GM12878 (cell line): Measurements from ENCODE around the gene VGLL4. TPM values are rescaled to one million over a fixed set of nuclear protein-coding genes. Genes with fewer than 3 reads are reported as not detected.

Source experiments
- ATAC-seq: fragments of 200-7000 bp; cut with Tn5 transposase; 3 replicates; pipeline ENCODE4 v1.9.1; 2020; ENCODE audit warnings: mild to moderate bottlenecking, moderate library complexity
- BruUV-seq: library from RNA; stranded (reverse); fragments of 400-500 nt; replicated peaks from 2 replicates; lab custom pipeline; 2021; lab: Mats Ljungman, UMichigan
- CTCF ChIA-PET: fragments of 300-600 bp; sonication (Branson Sonifier 250); formaldehyde crosslinking; extraction: SDS; loops from one replicate; lab custom pipeline; 2021; ENCODE audit warnings: inconsistent platforms; lab: Yijun Ruan, JAX
- POLR2A ChIA-PET: fragments of 350-600 bp; formaldehyde crosslinking; extraction: SDS; loops from one replicate; lab custom pipeline; 2021; ENCODE audit warnings: inconsistent platforms; lab: Charles Lee
- RAD21 ChIA-PET: fragments of 300-600 bp; sonication (Branson Sonifier 250); formaldehyde crosslinking; loops from one replicate; lab custom pipeline; 2023; ENCODE audit warnings: antibody characterized with exemption; ENCODE audit not compliant: unreplicated experiment; lab: Charles Lee
- SMC1A ChIA-PET: fragments of 300-600 bp; sonication (Branson Sonifier 250); formaldehyde crosslinking; loops from one replicate; lab custom pipeline; 2023; ENCODE audit not compliant: unreplicated experiment, uncharacterized antibody; lab: Charles Lee
- DNase-seq: peaks from one replicate; pipeline ENCODE4 v3.0.0-alpha.2; 2011; ENCODE audit warnings: low read depth, low spot score
- FAIRE-seq: peaks from 3 replicates; lab custom pipeline; 2011; peaks lifted over from hg19 to GRCh38; lab: Jason Lieb, UNC
- H2AFZ ChIP-seq: 2 replicates; pipeline ENCODE4 v1.6.0; 2011; ENCODE audit warnings: low read depth, low read length, control low read depth; ENCODE audit not compliant: control insufficient read depth
- H3K27ac ChIP-seq: 2 replicates; pipeline ENCODE4 v1.5.1; 2011; ENCODE audit warnings: control low read depth; ENCODE audit not compliant: control insufficient read depth, insufficient read depth
- H3K27me3 ChIP-seq, 2 experiments: replicated peaks in 1 of 2; 2 replicates each; pipeline versions ENCODE4 v1.6.0 to v1.6.1; 2011; ENCODE audit warnings: low read length in 1 of 2; ENCODE audit not compliant: control insufficient read depth in 2 of 2, insufficient read depth in 2 of 2
- H3K36me3 ChIP-seq, 2 experiments: 2 replicates each; pipeline ENCODE4 v1.5.1; 2011; ENCODE audit warnings: low read length in 1 of 2; ENCODE audit not compliant: control insufficient read depth in 2 of 2, insufficient read depth in 2 of 2
- H3K4me1 ChIP-seq: 2 replicates; pipeline ENCODE4 v1.6.1; 2011; ENCODE audit warnings: mild to moderate bottlenecking, low read length, moderate library complexity, mixed read lengths; ENCODE audit not compliant: control insufficient read depth, insufficient read depth
- H3K4me2 ChIP-seq: 2 replicates; pipeline ENCODE4 v1.6.0; 2011; ENCODE audit warnings: control low read depth; ENCODE audit not compliant: control insufficient read depth, insufficient read depth
- H3K4me3 ChIP-seq: fragments of 200-600 bp; sonication (generic); 2 replicates; pipeline ENCODE4 v1.5.1; 2016
- H3K79me2 ChIP-seq: 2 replicates; pipeline ENCODE4 v1.6.0; 2011; ENCODE audit warnings: low read length; ENCODE audit not compliant: control insufficient read depth, insufficient read depth
- H3K9ac ChIP-seq: 2 replicates; pipeline ENCODE4 v1.8.0; 2011; ENCODE audit warnings: low read length, control low read depth, mixed read lengths; ENCODE audit not compliant: control insufficient read depth, insufficient read depth
- H3K9me3 ChIP-seq: replicated peaks from 3 replicates; pipeline ENCODE4 v1.5.1; 2011; ENCODE audit warnings: mild to moderate bottlenecking, low read length; ENCODE audit not compliant: control insufficient read depth, insufficient read depth
- H4K20me1 ChIP-seq: 2 replicates; pipeline ENCODE4 v1.6.0; 2011; ENCODE audit not compliant: control insufficient read depth, insufficient read depth
- CHD2 ChIP-seq: IDR thresholded peaks from 2 replicates; pipeline ENCODE4 v1.6.1; 2011; ENCODE audit warnings: low read depth, low read length, improper control_type of control experiment, borderline replicate concordance
- JUNB ChIP-seq: IDR thresholded peaks from 2 replicates; pipeline ENCODE4 v1.6.1; 2016; ENCODE audit warnings: antibody characterized with exemption, mild to moderate bottlenecking
- KDM1A ChIP-seq: fragments of 200-600 bp; sonication (generic); IDR thresholded peaks from 2 replicates; pipeline ENCODE4 v1.6.1; 2016; ENCODE audit warnings: borderline replicate concordance
- NFYA ChIP-seq: IDR thresholded peaks from 2 replicates; pipeline ENCODE4 v1.6.1; 2011; ENCODE audit warnings: low read depth, mild to moderate bottlenecking, low read length, improper control_type of control experiment, borderline replicate concordance
- POLR2AphosphoS2 ChIP-seq: IDR thresholded peaks from 2 replicates; pipeline ENCODE4 v1.6.1; 2011; ENCODE audit warnings: low read depth, mild to moderate bottlenecking, low read length, improper control_type of control experiment, moderate library complexity
- POU2F2 ChIP-seq: IDR thresholded peaks from 3 replicates; pipeline ENCODE4 v1.6.1; 2011; ENCODE audit warnings: low read depth, mild to moderate bottlenecking, low read length, borderline replicate concordance
- SP1 ChIP-seq: IDR thresholded peaks from one replicate; pipeline ENCODE4 v1.6.1; 2011; ENCODE audit warnings: low read depth, low read length
- TBL1XR1 ChIP-seq: IDR thresholded peaks from 2 replicates; pipeline ENCODE4 v1.6.1; 2012; ENCODE audit warnings: low read depth, low read length, improper control_type of control experiment
- ZNF207 ChIP-seq: fragments of 450-650 bp; IDR thresholded peaks from 2 replicates; pipeline ENCODE4 v1.6.1; 2014; ENCODE audit warnings: antibody characterized with exemption, mild to moderate bottlenecking, borderline replicate concordance
- WGBS: methylation state at CpG from one replicate; pipeline ENCODE4 v1.1.6; 2016; ENCODE audit warnings: low lambda C conversion rate; ENCODE audit not compliant: insufficient replicate concordance, insufficient coverage; ENCODE audit errors: missing lambda C conversion rate; 5-methylcytosine and 5-hydroxymethylcytosine counted together
- in situ Hi-C: fragments of 300-500 bp; cut with MboI; formaldehyde crosslinking; loops from 9 replicates; pipeline ENCODE4 v1.14.3; 2018; ENCODE audit warnings: mixed read lengths
- intact Hi-C: fragments of 100-400 bp; cut with micrococcal nuclease; formaldehyde crosslinking; loops from one replicate; pipeline ENCODE4 v1.14.2; 2022; ENCODE audit not compliant: unreplicated experiment
- polyA plus RNA-seq, 11 experiments: library from polyadenylated mRNA; depleted of rRNA in 4 of 11; unstranded in 6 of 11; stranded (reverse) in 5 of 11; fragments of >200 nt; fragmentation: Nextera tagmentation in 4 of 11; fragmentation: Illumina TruSeq in 1 of 11; extraction: Ambion mirVana in 4 of 11; extraction: Trizol in 1 of 11; gene quantifications; 1 replicate in 1 of 11; 2 replicates in 10 of 11; pipeline versions ENCODE4 v1.2.1 to v1.2.3, GENCODE V29; 2011 to 2016; ENCODE audit warnings: inconsistent platforms in 2 of 11, missing spikeins in 2 of 11, low read depth in 1 of 11
- total RNA-seq, 4 experiments: library from RNA; depleted of rRNA in 3 of 4; stranded (reverse); fragments of >200 nt in 3 of 4; fragmentation: Illumina TruSeq in 1 of 4; extraction: Trizol in 1 of 4; gene quantifications; 2 replicates each; pipeline versions ENCODE4 v1.2.1 to v1.2.3, GENCODE V29; 2013 to 2021
- TF ChIP-seq, protein P1 (sequence below): IDR thresholded peaks from 2 replicates; pipeline ENCODE4 v1.6.1; 2011; ENCODE audit warnings: borderline replicate concordance, low read depth, mild to moderate bottlenecking, moderate library complexity, mixed read lengths, low read length; ENCODE audit not compliant: insufficient read depth; ENCODE audit errors: extremely low read length
- TF ChIP-seq, protein P2 (sequence below): fragments of 450-650 bp; formaldehyde crosslinking; IDR thresholded peaks from 2 replicates; pipeline ENCODE4 v1.5.0; 2022; ENCODE audit warnings: mild to moderate bottlenecking, missing genetic modification characterization
- TF ChIP-seq, protein P3 (sequence below): IDR thresholded peaks from 2 replicates; pipeline ENCODE4 v1.6.1; 2012; ENCODE audit warnings: low read depth, low read length, improper control_type of control experiment

The VGLL4 gene
- total and polyA plus RNA-seq, 10 of the 15 experiments (the other 5 are each of a cell fraction or from before 2014, with no cell fraction given), result 0.44 to 38.1 (median 16.1) TPM

DNA sequence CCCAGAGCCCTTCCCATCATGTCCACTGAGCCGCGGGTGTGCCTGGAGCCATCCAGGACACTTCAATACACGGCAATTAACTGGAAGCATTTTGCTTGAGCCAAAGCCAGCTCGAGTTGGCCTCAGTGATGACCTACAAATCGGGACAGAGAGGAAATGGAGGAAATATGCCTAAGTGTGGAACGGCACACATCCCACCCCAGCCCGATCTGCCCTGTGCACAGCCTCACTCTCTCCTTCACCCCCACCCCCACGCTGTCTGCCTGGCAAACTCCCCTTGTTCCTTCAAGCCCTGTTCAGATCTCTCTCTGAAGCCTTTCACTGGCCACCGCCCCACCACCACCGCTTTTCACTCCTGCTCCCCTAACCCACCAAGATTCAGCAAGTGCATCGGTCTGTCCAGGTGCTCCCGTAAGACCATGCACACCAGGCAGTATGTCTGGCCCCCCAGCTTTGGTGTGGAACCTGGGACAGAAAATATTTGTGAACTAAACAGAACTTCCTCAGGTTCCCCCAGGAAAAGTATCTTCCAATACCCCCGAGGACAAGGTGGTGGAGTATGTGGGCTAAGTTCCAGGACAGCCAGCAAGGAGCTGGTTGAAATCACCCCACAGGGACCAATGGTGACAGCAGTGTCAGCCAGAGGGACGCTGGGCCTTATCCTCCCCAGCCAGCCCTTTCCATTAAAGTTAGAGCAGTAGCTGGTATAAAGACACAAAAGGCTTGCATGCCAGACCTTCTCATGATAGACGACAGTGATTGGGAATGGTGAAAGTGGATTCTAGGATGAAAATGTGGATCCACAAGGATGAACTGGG is 83.7 kb downstream of the VGLL4 start:
- FAIRE-seq, result no peak
- RAD21 ChIA-PET, result no interaction called here
- intact Hi-C loops, result no loop called here

More for the DNA sequence above, 83.7 kb downstream of the VGLL4 start:
- POLR2A ChIA-PET, result no interaction called here
- CTCF ChIA-PET, result no interaction called here
- SMC1A ChIA-PET, result interaction anchor here (1.1 kb wide), 1 partner anchor 225 kb away, joined by 3 read pairs; no protein-coding TSS in a partner anchor
- Histone ChIP-seq H3K4me2 (no peak overlapping the region), H3K4me1 (no peaks in the 10 kb centered on the region), H3K27ac (no peak overlapping the region), H3K27me3 (no peaks in the 10 kb centered on the region), H3K9me3 (no peaks in the 10 kb centered on the region), H3K9ac (no peak overlapping the region), H3K79me2 (no peaks in the 10 kb centered on the region; the same call in 1 of the 2 replicates), H4K20me1 (no peaks in the 10 kb centered on the region; the same call in 1 of the 2 replicates), H3K36me3 (peaks cover 13 to 40% of the 10 kb centered on the region in 2 experiments), H3K4me3 (no peak overlapping the region), H2AFZ (no peak overlapping the region)
- no TSS peak for BruUV-seq
- no peak for ATAC-seq
- TF ChIP-seq CHD2 (no peak), TBL1XR1 (no peak), POU2F2 (no peak), POLR2AphosphoS2 (no peak), JUNB (no peak), SP1 (no peak), KDM1A (no peak), NFYA (no peak), ZNF207 (no peak)
- TF ChIP-seq, protein P1, sequence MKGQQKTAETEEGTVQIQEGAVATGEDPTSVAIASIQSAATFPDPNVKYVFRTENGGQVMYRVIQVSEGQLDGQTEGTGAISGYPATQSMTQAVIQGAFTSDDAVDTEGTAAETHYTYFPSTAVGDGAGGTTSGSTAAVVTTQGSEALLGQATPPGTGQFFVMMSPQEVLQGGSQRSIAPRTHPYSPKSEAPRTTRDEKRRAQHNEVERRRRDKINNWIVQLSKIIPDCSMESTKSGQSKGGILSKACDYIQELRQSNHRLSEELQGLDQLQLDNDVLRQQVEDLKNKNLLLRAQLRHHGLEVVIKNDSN, result no peak
- TF ChIP-seq, protein P2, sequence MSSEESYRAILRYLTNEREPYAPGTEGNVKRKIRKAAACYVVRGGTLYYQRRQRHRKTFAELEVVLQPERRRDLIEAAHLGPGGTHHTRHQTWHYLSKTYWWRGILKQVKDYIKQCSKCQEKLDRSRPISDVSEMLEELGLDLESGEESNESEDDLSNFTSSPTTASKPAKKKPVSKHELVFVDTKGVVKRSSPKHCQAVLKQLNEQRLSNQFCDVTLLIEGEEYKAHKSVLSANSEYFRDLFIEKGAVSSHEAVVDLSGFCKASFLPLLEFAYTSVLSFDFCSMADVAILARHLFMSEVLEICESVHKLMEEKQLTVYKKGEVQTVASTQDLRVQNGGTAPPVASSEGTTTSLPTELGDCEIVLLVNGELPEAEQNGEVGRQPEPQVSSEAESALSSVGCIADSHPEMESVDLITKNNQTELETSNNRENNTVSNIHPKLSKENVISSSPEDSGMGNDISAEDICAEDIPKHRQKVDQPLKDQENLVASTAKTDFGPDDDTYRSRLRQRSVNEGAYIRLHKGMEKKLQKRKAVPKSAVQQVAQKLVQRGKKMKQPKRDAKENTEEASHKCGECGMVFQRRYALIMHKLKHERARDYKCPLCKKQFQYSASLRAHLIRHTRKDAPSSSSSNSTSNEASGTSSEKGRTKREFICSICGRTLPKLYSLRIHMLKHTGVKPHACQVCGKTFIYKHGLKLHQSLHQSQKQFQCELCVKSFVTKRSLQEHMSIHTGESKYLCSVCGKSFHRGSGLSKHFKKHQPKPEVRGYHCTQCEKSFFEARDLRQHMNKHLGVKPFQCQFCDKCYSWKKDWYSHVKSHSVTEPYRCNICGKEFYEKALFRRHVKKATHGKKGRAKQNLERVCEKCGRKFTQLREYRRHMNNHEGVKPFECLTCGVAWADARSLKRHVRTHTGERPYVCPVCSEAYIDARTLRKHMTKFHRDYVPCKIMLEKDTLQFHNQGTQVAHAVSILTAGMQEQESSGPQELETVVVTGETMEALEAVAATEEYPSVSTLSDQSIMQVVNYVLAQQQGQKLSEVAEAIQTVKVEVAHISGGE, result no peak
- TF ChIP-seq, protein P3, sequence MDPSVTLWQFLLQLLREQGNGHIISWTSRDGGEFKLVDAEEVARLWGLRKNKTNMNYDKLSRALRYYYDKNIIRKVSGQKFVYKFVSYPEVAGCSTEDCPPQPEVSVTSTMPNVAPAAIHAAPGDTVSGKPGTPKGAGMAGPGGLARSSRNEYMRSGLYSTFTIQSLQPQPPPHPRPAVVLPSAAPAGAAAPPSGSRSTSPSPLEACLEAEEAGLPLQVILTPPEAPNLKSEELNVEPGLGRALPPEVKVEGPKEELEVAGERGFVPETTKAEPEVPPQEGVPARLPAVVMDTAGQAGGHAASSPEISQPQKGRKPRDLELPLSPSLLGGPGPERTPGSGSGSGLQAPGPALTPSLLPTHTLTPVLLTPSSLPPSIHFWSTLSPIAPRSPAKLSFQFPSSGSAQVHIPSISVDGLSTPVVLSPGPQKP, result no peak
- in situ Hi-C loops, result no loop called here
- no peak for DNase-seq
- WGBS, result 88% methylated on average over 15 of the region's 15 CpGs
